Heart left ventricle (tissue), 16 donors: Measurements from ENCODE around the gene EFNA5. TPM values are rescaled to one million over a fixed set of nuclear protein-coding genes. Genes with fewer than 3 reads are reported as not detected.

ENCODE experiments used
- ATAC-seq, 4 donors: fragments of 200-7000 bp; cut with Tn5 transposase; one replicate each; pipeline ENCODE4 v1.9.1; 2020 to 2022; ENCODE audit warnings: moderate library complexity in 4 of 4, mild to moderate bottlenecking in 3 of 4, moderate number of reproducible peaks in 1 of 4
- DNase-seq, 5 donors: peaks; one replicate each; pipeline ENCODE4 v3.0.0-alpha.2; 2020
- H3K27ac ChIP-seq, 12 donors: fragments of 200-600 bp; sonication (generic) in 4 of 12; one replicate each; pipeline versions ENCODE4 v1.5.0 to v1.8.0; 2016 to 2022; ENCODE audit warnings: mild to moderate bottlenecking in 2 of 12
- H3K27me3 ChIP-seq, 9 donors: fragments of 200-600 bp; sonication (generic) in 2 of 9; one replicate each; pipeline versions ENCODE4 v1.5.1 to v1.8.0; 2016 to 2022; ENCODE audit warnings: mild to moderate bottlenecking in 3 of 9
- H3K36me3 ChIP-seq, 9 donors: fragments of 200-600 bp; sonication (generic) in 2 of 9; one replicate each; pipeline versions ENCODE4 v1.5.0 to v1.8.0; 2018 to 2022; ENCODE audit warnings: mild to moderate bottlenecking in 2 of 9
- H3K4me1 ChIP-seq, 12 donors: fragments of 200-600 bp; sonication (generic) in 4 of 12; one replicate each; pipeline versions ENCODE4 v1.5.0 to v1.8.0; 2016 to 2022; ENCODE audit warnings: mild to moderate bottlenecking in 3 of 12
- H3K4me3 ChIP-seq, 12 donors: fragments of 200-600 bp; sonication (generic) in 4 of 12; one replicate each; pipeline versions ENCODE4 v1.5.0 to v1.8.0; 2017 to 2022; ENCODE audit warnings: mild to moderate bottlenecking in 9 of 12, moderate library complexity in 4 of 12
- H3K9me3 ChIP-seq, 12 donors: fragments of 200-600 bp; sonication (generic) in 4 of 12; one replicate each; pipeline versions ENCODE4 v1.5.0 to v1.8.0; 2016 to 2022; ENCODE audit warnings: mild to moderate bottlenecking in 1 of 12
- POLR2A ChIP-seq, 2 donors: fragments of 450-650 bp; IDR thresholded peaks; one replicate each; pipeline ENCODE4 v1.6.1; 2017; ENCODE audit warnings: antibody characterized with exemption in 2 of 2, mild to moderate bottlenecking in 2 of 2, moderate library complexity in 2 of 2
- WGBS, 4 donors: extraction: QIAGEN DNeasy Blood & Tissue Kit in 2 of 4; methylation state at CpG; one replicate each; pipeline versions ENCODE4 v1.1.5 to v1.1.7; 2013 to 2018; 5-methylcytosine and 5-hydroxymethylcytosine counted together
- intact Hi-C, 10 donors: fragments of 100-400 bp; cut with DNase I; formaldehyde crosslinking; loops; one replicate each; pipeline versions ENCODE4 v1.11.1 to v1.14.2; 2022
- polyA plus RNA-seq, 2 donors: library from polyadenylated mRNA; stranded (reverse); fragments of 200-250 nt; gene quantifications; one replicate each; pipeline ENCODE4 v1.2.3, GENCODE V29; 2013
- total RNA-seq, 9 donors: library from RNA; depleted of rRNA in 2 of 9; stranded (reverse); fragments of >200 nt in 2 of 9; fragmentation: NEBNext Ultra II Directional in 3 of 9; extraction: Animal tissue kit (Norgen Biotek cat#: 25700) in 3 of 9; gene quantifications; one replicate each; pipeline versions ENCODE4 v1.1.0 to v1.2.4, GENCODE V29; 2016 to 2023
- TF ChIP-seq, protein P1 (sequence below), 12 donors: fragments of 200-600 bp; sonication (generic) in 4 of 12; IDR thresholded peaks; one replicate each; pipeline versions ENCODE4 v1.5.0 to v1.8.0; 2018 to 2022; ENCODE audit warnings: antibody characterized with exemption in 12 of 12, mild to moderate bottlenecking in 5 of 12
- donor health status: ischemic (EF 13 %, LVEDD 7.1; RV severe dilation, severe dysfunction).
- donor health status: healthy with polysubstance abuse.
- donor health status: DM: no; HTN: yes; CAD: no.
- donor health status: DM: no; HTN: no; CAD: no.
- donor health status: ischemic (EF 25% LVEDD 6.9; RV normal size, moderate dysfunction).
- donor health status: ischemic (EF 25% LVEDD 5.7; RV mildly dilated, moderate dysfunction).
- donor health status: healthy.
- donor health status: DM: yes; HTN: yes; CAD: no.
- donor health status: ischemic (EF 35%, LVEDD 5.7; RV mildly dilated, moderate dysfunction).
- donor health status: nonischemic (EF 11% LVEDD 7.7; RV severe dilation, severe dysfunction).
- donor health status: DM: yes; HTN: yes; CAD: no.
- donor health status: PGD.
- donor health status: ischemic (EF 29% LVEDD 5.4; RV normal size, mild dysfunction).
- donor health status: nonischemic (EF 23%, LVEDD 6.1; RV moderate dilation, normal function).

EFNA5 gene
- total and polyA plus RNA-seq, 11 donors: 6.1 to 58.4 (median 28.3) TPM

DNA sequence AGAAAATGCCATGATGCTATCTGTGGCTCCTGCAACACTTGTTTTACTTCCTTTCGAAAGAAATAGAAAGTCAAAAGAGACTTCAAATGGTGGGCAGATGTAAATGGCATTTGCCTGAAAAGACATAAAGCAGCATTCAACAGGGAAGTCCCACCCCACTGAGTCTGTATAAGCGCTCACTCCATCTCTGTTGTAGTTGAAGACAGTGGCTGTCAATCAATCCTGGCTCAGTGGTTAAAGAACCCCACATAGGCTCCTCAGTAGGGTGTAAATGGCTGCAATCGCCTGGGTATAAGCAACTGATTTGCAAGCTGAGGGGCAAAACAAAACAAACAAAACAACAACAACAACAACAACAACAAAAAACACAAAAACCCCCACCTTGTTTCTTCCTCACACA lies 158.7 kb downstream of the EFNA5 start:
- intact Hi-C loops: no loop called here
- H3K4me1 ChIP-seq: peaks cover 0 to 13% (median 0%) of the 10 kb centered on the region in 12 donors
- no peaks in the 10 kb centered on the region for H3K36me3 ChIP-seq
- TF ChIP-seq, protein P1, sequence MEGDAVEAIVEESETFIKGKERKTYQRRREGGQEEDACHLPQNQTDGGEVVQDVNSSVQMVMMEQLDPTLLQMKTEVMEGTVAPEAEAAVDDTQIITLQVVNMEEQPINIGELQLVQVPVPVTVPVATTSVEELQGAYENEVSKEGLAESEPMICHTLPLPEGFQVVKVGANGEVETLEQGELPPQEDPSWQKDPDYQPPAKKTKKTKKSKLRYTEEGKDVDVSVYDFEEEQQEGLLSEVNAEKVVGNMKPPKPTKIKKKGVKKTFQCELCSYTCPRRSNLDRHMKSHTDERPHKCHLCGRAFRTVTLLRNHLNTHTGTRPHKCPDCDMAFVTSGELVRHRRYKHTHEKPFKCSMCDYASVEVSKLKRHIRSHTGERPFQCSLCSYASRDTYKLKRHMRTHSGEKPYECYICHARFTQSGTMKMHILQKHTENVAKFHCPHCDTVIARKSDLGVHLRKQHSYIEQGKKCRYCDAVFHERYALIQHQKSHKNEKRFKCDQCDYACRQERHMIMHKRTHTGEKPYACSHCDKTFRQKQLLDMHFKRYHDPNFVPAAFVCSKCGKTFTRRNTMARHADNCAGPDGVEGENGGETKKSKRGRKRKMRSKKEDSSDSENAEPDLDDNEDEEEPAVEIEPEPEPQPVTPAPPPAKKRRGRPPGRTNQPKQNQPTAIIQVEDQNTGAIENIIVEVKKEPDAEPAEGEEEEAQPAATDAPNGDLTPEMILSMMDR (IDR thresholded peaks at IDR 0.05): no peak
- no peak for TF ChIP-seq POLR2A (IDR thresholded peaks at IDR 0.05)
- 85 to 88% (median 86%) methylated on average over 3 of the region's 3 CpGs for WGBS, 4 donors
- H3K27ac ChIP-seq: no peak overlapping the region
- no peak for ATAC-seq
- no peak for DNase-seq
- H3K4me3 ChIP-seq: no peak overlapping the region
- no peaks in the 10 kb centered on the region for H3K9me3 ChIP-seq
- no peaks in the 10 kb centered on the region for H3K27me3 ChIP-seq

DNA sequence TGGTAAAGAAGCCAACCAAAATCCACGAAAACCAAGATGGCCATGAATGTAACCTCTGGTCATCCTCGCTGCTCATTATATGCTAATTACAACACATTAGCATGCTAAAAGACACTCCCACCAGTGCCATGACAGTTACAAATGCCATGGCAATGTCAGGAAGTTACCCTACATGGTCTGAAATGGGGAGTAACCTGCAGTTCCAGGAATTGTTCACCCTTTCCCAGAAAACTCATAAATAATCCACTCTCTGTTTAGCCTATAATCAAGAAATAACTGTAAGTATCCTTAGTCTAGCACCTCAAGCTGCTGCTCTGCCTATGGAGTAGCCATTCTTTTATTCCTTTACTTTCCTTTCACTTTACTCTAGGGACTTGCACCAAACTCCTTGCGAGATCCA lies 160.6 kb downstream of the EFNA5 start:
- Histone ChIP-seq H3K27me3 (no peaks in the 10 kb centered on the region), H3K27ac (no peak overlapping the region), H3K36me3 (no peaks in the 10 kb centered on the region), H3K9me3 (no peaks in the 10 kb centered on the region), H3K4me3 (no peak overlapping the region), H3K4me1 (peaks cover 0 to 13% (median 0%) of the 10 kb centered on the region in 12 donors)
- no peak for ATAC-seq
- intact Hi-C loops: no loop called here
- TF ChIP-seq, protein P1 (IDR thresholded peaks at IDR 0.05): no peak
- TF ChIP-seq POLR2A (IDR thresholded peaks at IDR 0.05): no peak
- no peak for DNase-seq
- 76 to 88% (median 82%) methylated on average over 3 of the region's 3 CpGs for WGBS, 4 donors

DNA sequence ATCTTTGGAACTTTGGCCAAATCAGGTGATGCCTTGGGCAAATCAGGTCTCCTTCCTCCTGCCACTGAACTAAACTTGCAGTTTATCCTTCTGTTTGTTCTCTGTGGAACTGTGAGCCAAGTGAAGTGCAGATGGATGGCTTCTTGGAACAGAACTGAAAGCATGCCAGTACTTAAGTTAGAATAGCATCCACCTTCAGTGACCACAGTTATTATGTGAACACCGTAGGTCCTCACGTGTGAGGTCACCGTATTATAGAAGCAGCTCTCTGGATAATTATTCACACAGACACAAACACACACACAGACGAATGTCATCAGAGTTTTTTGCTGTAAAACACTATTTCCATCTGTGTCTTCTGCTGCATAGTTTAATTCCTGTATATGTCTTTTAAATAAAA lies 162.6 kb downstream of the EFNA5 start:
- DNase-seq: no peak
- TF ChIP-seq, protein P1 (IDR thresholded peaks at IDR 0.05): no peak
- TF ChIP-seq POLR2A (IDR thresholded peaks at IDR 0.05): no peak
- WGBS, 4 donors: 46 to 72% (median 56%) methylated on average over 4 of the region's 4 CpGs

DNA sequence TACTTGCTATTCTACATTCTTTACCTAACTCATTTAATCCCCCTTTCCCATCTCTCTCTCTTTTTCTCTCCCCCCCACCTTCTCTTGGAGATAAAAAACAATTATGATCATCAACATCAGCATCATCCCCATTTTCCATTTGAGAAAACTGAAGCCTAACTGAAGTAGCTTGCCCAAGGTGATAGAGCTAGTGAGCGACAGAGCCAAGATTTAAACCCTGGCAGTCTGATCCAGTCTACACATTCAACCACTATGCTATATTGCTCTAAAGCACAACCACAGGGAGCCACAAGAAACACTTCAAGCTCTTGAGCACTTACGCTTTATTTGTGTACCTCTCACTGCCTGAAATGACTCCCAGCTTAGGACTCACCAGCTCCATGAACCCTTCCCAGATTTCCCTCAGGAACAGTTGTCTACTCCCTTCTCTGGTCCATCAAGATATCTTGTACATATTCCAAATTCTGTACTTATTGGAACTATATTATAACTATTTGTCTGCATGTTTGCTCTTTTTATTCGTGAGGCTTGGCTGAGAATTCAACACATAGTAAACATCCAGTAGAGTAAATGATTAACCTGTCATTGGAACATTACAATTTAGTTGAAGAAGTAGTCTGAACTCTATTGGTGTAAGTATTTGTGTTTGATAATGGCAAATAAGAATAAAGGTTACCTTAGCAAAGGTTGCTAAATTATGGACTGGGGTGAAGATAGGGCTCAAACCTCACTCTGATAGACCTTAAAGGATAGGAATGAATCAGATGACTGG lies 164.8 kb downstream of the EFNA5 start:
- Histone ChIP-seq H3K36me3 (no peaks in the 10 kb centered on the region), H3K4me3 (no peak overlapping the region), H3K4me1 (peaks cover 0 to 7% (median 0%) of the 10 kb centered on the region in 12 donors), H3K9me3 (no peaks in the 10 kb centered on the region), H3K27ac (no peak overlapping the region), H3K27me3 (no peaks in the 10 kb centered on the region)
- TF ChIP-seq, protein P1 (IDR thresholded peaks at IDR 0.05): no peak
- no peak for TF ChIP-seq POLR2A (IDR thresholded peaks at IDR 0.05)
- WGBS, 4 donors: 51 to 85% (median 55%) methylated on average over 3 of the region's 3 CpGs
- intact Hi-C loops: no loop called here
- DNase-seq: no peak
- ATAC-seq: no peak

More for the DNA sequence above, 162.6 kb downstream of the EFNA5 start:
- no peaks in the 10 kb centered on the region for H3K27me3 ChIP-seq
- H3K9me3 ChIP-seq: no peaks in the 10 kb centered on the region
- H3K4me3 ChIP-seq: no peak overlapping the region
- peaks cover 0 to 10% (median 0%) of the 10 kb centered on the region in 12 donors for H3K4me1 ChIP-seq
- peak in 2 of 4 donors; percentile 53 to 56 for ATAC-seq
- H3K27ac ChIP-seq: no peak overlapping the region
- H3K36me3 ChIP-seq: no peaks in the 10 kb centered on the region
- intact Hi-C loops: no loop called here
